ENCODE data around the gene HSPB6.

GRCh38 chr19:35781650-35782049 is 24.8 kb upstream of the HSPB6 start:
- TF ChIP-seq POLR2A (IDR thresholded peaks at IDR 0.05; ENCODE audit: low read length) (no peak), GATA1 (IDR thresholded peaks at IDR 0.05; ENCODE audit: low read depth, low read length) (no peak)

All from erythroblast (primary cell).